ENCODE measurements around the gene HIBCH.
"Not testable (repeated sequence)": the region's sequence is repeated elsewhere in the genome, so short reads cannot be mapped to it uniquely, and the experiment has no call there.

Gene HIBCH

DNA sequence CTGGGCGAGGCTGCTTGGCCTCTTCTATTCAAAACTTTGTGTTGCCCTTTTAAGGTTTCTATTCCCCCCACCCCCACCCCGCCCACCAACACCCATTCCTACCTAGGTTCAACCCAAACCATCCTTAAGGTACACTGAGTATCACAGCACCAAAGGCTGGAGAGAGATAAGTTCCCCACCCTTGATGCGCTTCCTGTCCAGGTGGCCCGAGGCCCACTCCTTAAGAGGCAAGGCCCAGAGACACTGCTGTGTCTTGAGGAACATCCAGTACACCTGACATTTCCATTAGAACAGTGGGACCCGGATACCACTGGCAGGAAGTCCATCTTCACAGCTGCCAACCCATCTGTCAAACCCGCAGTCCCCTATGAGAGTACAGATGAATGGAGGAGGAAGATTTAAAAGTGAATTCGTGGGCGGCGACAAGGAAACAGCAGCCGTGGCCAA lies 23.5 kb upstream of the HIBCH start:
- no peak for DNase-seq (ENCODE audit: low spot score)

DNA sequence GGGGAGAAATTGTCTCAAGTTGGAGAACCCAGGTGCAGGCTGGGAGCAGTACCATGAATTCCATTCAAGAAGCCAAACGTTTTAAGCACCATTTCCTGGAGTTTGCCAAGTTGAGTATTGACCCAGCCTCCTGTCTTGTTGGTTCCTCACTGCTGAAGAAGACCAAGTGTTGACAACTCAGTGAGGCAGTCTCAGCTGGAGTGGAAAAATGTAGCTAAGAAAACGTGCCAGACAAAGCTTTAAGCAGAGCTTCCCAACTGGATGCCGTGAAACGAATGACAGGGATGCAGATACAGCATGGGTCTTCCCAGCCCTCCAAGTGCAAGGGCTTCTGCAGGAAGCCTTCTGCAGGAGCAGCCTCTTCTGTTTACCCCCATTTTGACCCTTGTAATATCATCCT lies 23.0 kb upstream of the HIBCH start:
- DNase-seq (ENCODE audit: low spot score): no peak

DNA sequence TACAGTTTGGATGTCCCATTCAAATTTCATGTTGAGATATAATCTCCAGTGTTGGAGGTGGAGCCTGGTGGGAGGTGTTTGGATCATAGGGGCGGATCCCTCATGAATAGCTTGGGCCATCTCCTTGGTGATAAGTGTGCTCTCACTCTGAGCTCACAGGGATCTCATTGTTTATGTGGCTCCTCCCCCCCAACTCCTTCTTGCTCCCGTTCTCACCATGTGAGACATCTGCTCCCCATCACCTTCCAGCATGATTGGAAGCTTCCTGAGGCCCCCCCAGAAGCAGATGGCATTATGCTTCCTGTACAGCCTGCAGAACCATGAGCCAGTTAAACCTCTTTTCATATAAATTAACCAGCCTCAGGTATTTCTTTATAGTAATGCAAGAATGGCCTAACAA lies 20.7 kb upstream of the HIBCH start:
- DNase-seq (ENCODE audit: low spot score): no peak

DNA sequence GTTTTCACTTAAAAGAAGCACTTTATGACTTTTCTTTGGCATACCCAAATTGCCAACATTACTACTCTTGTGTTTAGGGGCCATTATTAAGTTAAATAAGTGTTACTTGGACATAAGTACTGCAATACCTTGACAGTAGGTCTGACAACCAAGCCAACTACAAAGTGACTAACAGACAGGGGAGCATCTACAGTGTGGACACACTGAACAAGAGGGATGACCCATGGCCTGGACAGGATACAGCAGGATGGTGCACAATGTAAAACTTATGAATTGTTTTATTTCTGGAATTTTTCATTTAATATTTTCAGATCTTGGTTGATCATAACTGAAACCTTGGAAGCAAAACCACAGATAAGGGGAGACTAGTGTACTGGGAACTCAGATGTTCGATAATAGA lies 19.8 kb upstream of the HIBCH start:
- no peak for DNase-seq (ENCODE audit: low spot score)

DNA sequence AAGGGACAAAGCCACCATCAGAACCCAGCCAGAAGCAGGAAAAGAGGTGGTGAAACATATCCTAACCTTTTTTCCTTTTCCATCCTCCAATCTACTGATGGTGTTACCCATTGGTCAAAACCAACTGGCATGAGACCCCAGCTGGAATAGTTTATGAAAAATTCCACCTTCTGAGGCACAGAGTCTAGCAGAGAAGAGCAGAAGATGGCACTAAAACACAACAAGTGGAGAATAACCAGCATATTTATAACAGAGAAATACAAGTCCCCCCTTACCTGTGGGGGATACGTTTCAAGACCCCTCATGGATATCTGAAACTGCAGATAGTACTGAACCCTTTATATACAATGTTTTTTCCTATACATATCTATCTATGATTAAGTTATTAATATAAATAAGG lies 18.8 kb upstream of the HIBCH start:
- DNase-seq (ENCODE audit: low spot score): no peak

DNA sequence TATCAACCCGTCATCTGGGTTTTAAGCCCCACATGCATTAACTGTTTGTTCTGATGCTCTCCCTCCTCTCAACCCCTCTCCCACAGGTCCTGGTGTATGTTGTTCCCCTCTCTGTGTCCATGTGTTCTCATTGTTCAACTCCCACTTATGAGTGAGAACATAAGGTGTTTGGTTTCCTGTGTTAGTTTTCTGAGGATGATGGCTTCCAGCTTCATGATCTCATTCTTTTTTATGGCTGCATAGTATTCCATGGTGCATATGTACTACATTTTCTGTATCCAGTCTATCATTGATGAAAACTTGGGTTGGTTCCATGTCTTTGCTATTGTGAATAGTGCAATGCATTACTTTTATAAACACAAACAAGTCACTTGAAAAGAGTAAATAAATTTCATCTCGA lies 16.8 kb upstream of the HIBCH start:
- DNase-seq (ENCODE audit: low spot score): no peak

DNA sequence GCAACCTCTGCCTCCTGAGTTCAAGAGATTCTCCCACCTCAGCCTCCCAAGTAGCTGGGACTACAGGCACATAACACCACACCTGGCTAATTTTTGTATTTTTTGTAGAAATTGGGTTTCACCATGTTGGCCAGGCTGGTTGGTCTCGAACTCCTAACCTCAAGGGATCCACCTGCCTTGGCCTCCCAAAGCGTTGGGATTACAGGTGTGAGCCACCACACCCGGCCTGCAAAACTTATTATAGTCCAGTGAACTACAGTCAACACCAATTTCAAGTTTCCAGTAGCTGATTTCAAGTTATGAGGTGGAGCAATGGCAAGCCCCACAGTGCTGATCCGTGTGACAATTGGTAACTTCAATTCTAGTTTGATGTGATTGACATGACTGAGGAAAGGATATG lies 16.0 kb upstream of the HIBCH start:
- DNase-seq (ENCODE audit: low spot score): not testable (repeated sequence)

DNA sequence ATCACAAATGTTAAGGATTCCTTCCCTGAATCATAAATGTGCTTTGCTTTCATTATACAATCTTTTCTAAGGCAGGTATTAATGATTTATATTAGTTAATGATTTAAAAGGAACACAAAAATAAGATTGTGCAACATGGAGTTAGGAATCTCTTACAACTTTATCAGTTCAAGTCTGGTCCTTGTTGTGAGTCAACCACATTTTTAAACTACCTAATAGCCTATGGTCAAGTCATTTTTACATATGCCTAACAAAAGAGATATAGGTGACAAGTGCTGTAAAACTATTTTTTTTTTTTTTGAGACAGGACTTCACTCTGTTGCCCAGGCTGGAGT lies 15.6 kb upstream of the HIBCH start:
- no peak for DNase-seq (ENCODE audit: low spot score)

DNA sequence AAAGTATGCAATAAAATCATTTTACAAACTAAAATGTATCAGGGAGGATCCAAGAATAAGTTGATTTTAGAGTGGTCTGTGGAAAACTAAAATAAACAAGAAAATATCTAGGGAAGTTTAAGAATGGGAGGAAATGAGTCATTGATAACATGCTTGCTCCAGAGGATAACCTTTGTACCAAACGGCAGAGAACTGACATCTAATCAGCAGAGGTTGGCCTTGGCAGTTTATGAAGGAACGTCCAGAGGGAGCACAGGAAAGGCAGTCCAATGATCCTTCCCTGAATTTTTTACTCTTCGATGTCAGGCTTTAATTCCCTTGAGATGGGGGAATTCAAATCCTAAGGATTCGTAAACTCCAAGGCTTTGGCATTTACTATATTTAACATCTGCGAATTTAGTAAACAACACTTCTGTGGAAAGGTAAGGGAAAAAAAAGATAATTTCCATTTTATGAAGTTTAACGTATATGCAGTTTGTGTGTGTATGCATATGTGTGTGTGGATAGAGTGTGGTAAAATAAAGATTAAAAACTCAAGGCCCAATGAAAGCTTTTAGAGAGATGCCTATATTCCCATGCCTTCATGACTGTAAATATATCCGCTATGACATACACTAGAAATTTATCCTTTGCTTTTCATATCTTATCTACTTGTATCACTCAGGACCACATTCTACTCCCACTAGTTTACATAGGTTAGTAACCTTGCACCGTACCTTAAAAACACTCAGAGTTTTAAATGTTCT lies 15.0 kb upstream of the HIBCH start:
- no peak for DNase-seq (ENCODE audit: low spot score)

DNA sequence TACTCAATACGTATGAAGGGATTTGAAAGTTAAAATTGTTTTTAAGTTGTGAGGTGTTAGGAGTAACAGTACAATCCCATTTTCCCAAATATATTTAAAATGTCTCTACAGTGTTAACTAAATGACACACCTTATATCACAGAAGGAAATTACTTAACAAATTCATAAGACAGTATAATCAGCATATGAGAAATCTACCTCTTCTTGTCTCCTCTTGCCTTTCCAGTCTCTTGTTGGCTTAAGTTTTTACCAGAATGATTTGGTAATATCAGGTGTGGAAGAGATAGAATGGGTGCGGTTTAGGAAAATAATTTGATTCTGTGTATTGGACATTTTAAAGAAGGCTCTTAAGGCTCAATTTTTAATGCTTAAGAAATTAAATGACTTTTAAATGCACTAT lies 14.3 kb upstream of the HIBCH start:
- DNase-seq (ENCODE audit: low spot score): no peak

DNA sequence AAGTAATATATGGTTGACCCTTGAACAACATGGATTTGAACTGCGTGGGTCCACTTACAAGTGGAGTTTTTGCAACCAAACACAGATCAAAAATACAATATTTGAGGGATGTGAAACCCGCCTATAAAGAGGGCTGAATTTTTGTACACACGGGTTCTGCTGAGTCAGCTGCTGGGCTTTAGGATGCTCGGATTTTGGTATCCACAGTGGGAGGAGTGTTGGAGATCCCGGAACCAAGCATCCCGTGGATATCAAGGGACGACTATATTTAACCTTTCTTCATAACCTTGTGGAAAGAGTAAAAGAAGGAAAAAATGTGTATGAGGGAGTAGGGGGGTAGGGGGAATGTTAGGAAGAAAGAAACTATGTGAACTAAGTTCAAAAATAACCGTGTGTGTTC lies 13.8 kb upstream of the HIBCH start:
- no peak for DNase-seq (ENCODE audit: low spot score)

DNA sequence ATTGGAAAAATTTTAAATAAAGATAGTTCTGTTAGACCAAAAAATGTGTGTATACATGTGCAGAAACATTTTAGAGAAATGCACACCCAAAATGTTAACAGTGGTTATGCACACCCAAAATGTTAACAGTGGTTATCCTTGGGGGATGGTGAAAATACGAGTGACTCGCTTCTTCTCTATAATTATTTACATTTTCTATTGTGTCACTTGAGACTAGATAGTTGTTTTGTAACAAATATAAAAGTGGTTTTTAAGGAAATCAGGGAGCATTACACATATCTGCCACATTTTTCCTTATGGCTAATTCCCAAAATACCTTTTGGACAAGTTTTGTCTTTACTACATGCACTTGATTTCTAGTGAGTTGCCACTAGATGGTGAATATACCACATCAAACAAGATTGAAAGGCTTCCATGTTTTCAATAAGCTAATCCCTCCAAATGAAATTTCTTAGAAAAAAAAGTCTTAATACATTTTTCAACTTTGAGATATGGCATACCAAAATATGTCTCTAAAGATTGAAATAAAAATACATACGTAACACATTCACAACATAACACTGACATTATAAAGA lies 9.0 kb upstream of the HIBCH start:
- DNase-seq (ENCODE audit: low spot score): no peak

DNA sequence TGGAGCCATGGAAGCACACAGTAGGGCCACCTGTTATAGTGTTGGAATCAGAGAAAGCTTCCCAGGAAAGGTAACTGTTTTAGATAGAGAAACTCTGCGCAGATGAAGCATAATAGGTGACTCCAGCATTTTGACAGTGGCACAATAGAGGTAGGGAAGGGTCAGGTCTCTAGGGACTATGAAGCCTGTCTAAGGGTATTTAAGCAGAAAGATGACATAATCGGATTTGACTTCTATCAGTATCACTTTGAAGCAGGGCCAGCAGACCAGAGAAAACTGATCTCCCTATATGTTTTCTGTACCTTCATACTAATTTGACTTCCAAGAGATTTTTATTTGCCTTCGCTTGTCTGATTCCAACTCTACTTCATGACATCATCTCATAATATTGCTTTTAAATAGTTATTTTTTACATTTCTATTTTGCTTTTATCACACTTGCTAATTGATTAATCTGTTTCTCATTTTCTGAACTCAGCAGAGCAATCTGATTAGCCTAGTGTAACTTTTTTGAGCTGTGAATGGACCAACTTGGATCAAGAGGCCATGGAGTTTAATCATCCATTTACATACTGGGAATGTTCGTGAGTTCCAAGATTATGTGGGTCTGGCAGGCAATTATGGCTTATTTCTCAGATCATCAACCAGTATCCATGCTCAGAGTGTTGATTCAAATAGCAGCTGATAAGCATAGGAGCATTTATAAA lies 8.4 kb upstream of the HIBCH start:
- no peak for DNase-seq (ENCODE audit: low spot score)

DNA sequence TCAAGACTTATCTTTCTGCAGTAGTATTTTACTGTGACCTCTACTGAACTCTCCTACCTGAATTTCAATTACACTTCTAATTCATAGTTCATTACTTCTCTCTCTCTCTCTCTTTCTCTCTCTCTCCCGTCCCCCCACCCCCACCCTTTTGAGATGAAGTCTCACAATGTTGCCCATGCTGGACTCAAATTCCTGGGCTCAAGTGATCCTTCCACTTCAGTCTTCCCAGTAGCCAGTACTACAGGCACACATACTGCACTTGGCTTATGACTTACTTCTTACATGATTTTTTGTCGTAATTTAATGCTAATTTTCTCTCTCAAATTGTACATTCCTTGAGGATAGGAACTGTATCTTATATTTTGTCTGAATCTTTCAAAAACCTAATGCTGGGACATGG lies 6.0 kb upstream of the HIBCH start:
- no peak for DNase-seq (ENCODE audit: low spot score)

DNA sequence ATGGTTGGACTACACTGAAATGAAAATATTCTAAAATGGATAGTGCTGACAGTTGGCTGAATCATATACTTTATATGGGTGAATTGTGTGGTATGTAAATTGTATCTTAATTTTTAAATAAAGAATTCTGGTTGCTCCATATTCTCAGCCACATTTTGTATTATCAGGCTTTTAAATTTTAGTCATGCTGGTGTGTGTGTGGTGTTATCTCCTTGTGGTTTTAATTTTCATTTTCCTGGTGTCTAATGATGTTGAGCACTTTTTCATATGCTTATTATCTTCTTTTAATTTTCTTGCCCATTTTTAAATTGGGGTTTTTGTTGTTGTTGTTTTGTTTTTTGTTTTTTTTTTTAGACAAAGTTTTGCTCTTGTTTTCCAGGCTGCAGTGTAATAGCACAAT lies 3.8 kb upstream of the HIBCH start:
- no peak for DNase-seq (ENCODE audit: low spot score)

DNA sequence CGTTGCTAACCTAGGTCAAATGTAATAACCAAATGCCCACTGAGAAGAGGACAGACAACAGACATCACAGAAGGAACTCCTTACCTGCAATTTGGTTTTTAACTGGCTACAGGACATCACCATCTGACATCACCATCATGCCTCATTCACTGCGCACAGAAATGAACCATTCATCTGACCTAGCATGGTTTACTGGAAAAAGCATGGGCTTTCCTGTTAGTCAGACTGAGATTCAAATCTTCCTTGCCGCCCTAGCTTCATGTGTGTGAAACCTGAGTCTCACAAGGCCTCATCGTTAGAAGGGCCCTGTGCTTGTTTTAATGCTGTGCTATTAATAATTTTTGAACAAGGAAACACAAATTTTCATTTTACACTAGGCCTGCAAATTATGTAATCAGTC lies 1.1 kb upstream of the HIBCH start:
- peak; percentile 41 for DNase-seq (ENCODE audit: low spot score)

DNA sequence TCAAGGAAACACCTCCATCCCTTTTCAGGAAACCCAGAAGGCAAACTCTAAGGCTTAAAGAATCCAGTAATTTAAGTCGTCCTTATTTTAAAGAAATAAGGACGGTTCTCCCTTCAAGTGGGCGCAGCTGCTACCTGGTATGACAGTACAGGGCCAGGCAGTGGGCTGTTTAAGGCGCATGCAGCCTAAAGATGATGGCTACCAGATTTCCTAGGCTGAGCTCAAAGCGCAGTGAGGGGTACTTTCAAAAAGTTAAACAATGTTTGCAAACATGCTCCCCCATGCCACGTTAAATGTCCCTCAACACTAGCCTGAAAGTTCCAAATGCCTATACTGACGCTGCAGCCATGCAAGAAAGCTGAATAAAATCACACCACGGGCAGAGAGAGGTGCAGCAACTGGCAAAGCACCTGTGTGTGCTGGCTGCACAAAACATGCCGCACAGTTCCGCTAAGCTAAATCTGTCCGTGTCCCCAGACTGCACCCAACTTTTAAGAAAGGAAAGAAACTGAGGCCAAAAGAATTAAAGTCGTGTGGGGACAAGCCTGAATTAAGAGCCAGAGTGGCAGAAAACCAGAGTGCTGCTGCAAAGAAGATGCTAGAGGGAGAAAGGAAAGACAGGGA lies 583 bp downstream of the HIBCH start:
- DNase-seq (ENCODE audit: low spot score): peak; percentile 19

DNA sequence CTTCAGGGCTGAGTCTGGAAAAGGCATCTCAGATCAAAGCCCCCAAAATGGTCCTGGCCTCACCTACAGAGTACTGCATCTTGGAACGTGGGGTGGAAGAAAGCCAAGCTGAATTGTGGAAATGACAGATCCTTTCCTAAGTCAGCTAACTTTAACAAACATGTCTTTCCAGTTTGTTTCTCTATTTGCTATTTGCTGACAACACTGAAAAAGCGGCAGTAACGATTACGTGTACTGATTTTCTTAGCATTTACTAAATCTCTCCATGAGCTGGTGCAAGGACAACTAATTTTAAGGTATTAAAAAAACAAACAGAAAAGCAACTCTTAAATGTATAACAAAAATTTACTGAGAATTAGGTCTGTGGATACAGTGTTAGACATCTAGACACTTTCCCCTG lies 1.1 kb downstream of the HIBCH start:
- no peak for DNase-seq (ENCODE audit: low spot score)

DNA sequence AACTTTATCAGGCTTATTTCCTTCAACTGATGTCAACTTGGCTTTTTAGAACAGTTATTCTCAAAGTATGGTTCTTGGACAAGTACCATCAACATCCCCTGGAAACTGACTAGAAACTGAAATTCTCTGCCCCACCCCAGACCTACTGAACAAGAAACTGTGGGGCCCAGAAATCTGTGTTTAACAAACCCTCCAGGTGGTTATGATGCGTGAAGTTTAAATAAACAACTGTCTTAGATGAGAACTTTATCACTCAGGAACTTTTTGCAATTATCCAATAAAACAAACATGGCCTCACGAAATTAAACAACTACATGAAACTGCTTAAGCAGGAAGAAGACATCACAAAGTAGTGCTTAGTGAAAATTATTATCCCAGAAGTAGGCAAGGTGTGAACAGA lies 4.4 kb downstream of the HIBCH start:
- DNase-seq (ENCODE audit: low spot score): no peak

DNA sequence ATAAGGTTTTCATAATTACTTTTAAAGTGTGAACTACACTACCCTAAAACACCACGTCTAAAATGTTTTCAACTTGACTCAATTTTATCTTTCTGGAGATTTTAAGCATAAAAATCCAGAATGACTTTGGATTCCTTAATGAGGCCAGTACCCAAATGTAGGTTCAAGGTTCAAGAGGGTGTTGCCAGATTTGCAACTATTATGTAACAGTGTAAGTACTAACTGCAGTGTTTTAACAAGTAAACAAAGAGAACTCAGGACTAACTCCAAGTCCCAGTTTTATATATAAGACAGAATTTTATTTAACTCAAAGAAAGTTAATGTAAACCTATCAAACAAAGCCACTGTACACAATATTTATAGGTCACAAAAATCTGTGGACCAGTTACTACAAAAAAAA lies 5.7 kb downstream of the HIBCH start:
- no peak for DNase-seq (ENCODE audit: low spot score)

DNA sequence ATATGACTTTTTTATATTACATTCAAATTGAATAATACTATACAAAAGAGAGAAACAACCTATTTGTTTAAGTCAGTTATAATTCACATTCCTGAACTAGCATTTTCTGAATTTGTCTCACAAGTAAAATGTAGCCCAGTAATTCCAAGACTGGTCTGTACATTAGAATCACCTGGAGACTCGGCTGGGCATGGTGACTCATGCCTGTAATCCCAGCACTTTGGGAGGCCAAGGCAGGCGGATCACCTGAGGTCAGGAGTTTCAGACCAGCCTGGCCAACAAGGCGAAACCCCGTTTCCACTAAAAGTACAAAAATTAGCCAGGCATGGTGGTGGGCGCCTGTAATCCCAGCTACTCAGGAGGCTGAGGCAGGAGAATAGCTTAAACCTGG lies 7.0 kb downstream of the HIBCH start:
- not testable (repeated sequence) for DNase-seq (ENCODE audit: low spot score)

DNA sequence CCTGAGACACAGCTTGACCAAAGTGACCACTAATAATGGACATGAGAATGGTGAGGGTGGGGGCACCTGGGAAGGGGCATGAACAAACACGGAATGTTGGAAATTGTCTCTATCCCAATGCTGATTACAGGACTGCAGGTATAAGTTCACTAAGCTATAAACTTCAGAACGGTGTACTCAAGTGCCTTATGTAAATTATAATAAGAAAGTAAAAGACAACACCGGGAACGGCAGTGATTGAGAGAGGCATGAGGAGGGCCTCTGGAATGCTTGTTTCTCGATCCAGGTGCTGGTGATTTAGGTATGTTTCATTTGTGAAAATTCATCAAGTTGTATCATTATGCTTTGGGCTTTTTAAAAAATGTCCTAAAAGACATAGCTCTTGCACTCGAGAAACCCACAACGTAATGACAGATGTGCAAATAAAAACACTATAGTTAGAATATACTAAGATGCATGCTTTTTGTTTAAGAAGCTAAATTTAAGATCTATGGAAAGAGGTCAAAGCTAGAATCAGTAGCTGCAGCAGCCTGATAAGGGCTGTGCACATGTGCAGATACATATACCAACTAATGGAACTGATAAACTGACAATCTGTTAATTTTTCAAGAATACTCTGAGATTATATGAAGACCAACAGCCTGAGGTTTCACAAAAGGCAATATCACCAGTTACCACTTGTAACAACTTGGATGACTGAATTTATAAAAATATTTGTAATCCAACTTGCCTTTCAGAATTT lies 7.6 kb downstream of the HIBCH start:
- DNase-seq (ENCODE audit: low spot score): no peak

DNA sequence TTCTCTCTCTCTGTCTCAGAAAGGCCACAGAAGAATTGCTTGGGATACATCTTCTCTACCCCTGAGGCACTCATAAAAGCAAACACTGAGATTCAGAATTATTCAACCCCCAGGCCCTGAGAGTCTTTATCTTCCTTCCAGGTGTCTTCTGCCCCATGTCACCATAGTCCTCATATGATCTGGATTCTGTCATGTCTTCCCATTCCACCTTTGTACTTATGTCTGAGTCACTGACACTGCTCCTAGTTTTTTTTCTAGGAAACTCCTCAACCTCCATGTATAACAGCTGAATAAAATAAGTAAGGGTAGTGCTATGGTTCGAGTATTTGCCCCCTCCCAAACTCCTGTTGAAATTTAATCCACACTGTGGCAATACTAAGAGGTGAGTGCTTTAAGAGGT lies 11.6 kb downstream of the HIBCH start:
- no peak for DNase-seq (ENCODE audit: low spot score)

Data from CD4-positive, alpha-beta T cell treated with Interleukin-15 for 4 hours (primary cell).